Measurements from ENCODE around the gene NPY2R.

The NPY2R gene

DNA sequence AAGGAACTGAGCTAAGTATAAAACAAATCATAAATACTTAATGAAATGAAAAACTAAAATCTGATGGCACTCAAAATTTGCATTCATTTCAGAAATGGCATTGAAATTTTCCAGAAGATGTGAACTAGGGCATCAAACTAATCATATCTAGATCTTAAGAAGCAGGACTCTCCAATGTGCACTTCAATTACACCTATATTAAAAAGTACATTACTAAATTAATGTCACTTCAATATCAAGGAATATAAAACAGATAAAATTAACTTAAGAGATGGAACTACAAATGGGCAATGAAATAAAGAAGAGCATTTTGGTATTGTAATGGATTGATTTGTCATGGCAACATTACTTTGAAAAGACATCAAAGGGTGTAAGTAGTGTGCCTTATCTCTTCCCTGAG lies 20.3 kb downstream of the NPY2R start:
- Mint-ChIP-seq H3K4me3 (no peak overlapping the region), H3K27ac (no peak overlapping the region), H3K36me3 (no peaks in the 10 kb centered on the region), H3K9me3 (no peaks in the 10 kb centered on the region), H3K4me1 (no peaks in the 10 kb centered on the region), H3K27me3 (no peaks in the 10 kb centered on the region)
- no peak for DNase-seq (ENCODE audit: low spot score in 2 of 2)
- no peak for ATAC-seq (ENCODE audit: low read depth)

DNA sequence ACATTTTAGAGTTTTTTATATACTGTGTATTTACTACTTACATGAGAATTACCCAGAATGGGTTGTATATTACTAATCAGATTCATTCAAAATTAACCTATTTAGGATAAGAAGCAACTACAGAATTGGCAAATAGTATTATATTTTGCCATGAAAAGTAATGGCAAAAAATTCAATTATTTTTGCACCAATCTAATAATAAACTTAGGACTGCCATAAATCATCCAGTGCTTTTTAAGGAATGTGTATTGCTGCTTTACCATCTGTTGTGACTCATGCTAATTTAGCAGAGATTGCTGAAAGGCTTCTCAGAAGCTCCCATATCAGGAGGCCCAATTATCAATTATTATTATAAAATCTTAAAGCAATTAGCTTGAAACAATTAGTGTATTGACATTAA lies 24.0 kb downstream of the NPY2R start:
- Mint-ChIP-seq H3K9me3 (no peaks in the 10 kb centered on the region), H3K36me3 (no peaks in the 10 kb centered on the region), H3K27ac (no peak overlapping the region), H3K4me1 (no peaks in the 10 kb centered on the region), H3K4me3 (no peak overlapping the region), H3K27me3 (no peaks in the 10 kb centered on the region)
- no peak for DNase-seq (ENCODE audit: low spot score in 2 of 2)
- ATAC-seq (ENCODE audit: low read depth): no peak

- Mint-ChIP-seq H3K36me3 (no peaks in the 10 kb centered on the region), H3K27ac (no peak overlapping the region)
- no peak for ATAC-seq (ENCODE audit: low read depth)
These were observed 25.8 kb downstream of the NPY2R start for GRCh38 chr4:155234206-155234605.

GRCh38 chr4:155237567-155237966 lies 29.1 kb downstream of the NPY2R start:
- no peak overlapping the region for H3K4me3 Mint-ChIP-seq
- H3K27ac Mint-ChIP-seq: no peak overlapping the region
- no peak for ATAC-seq (ENCODE audit: low read depth)
- H3K27me3 Mint-ChIP-seq: no peaks in the 10 kb centered on the region
- no peaks in the 10 kb centered on the region for H3K4me1 Mint-ChIP-seq
- DNase-seq (ENCODE audit: low spot score in 2 of 2): no peak
- no peaks in the 10 kb centered on the region for H3K36me3 Mint-ChIP-seq
- peaks cover 7% of the 10 kb centered on the region for H3K9me3 Mint-ChIP-seq

More at GRCh38 chr4:155234206-155234605, 25.8 kb downstream of the NPY2R start:
- H3K4me3 Mint-ChIP-seq: no peak overlapping the region
- no peak for DNase-seq (ENCODE audit: low spot score in 2 of 2)
- H3K9me3 Mint-ChIP-seq: peaks cover 2% of the 10 kb centered on the region
- no peaks in the 10 kb centered on the region for H3K4me1 Mint-ChIP-seq
- no peaks in the 10 kb centered on the region for H3K27me3 Mint-ChIP-seq

DNA sequence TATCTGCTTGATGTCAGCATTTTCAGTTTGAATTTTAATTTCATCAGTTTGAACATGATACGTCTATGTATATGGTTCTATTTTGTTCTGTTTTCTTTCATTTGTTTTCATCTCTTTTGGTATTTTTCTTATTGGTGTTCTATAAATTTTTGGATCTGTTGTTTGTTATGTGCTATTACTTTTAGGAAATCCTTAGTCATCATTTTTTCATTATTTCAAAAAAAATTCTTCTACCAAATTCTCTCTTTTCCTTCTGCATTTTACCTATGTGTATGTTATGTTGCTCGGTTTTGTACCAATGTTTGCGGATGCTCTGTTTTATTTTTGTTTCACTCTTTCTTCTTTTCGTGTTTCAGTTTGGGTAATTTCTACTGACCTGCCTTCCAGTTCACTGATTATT lies 32.8 kb downstream of the NPY2R start:
- H3K4me3 Mint-ChIP-seq: no peak overlapping the region
- H3K4me1 Mint-ChIP-seq: no peaks in the 10 kb centered on the region
- peaks cover 7% of the 10 kb centered on the region for H3K9me3 Mint-ChIP-seq
- peaks cover 3% of the 10 kb centered on the region for H3K27me3 Mint-ChIP-seq
- no peak for DNase-seq (ENCODE audit: low spot score in 2 of 2)
- H3K36me3 Mint-ChIP-seq: no peaks in the 10 kb centered on the region
- H3K27ac Mint-ChIP-seq: no peak overlapping the region
- no peak for ATAC-seq (ENCODE audit: low read depth)

GRCh38 chr4:155241664-155242063 lies 33.2 kb downstream of the NPY2R start:
- Mint-ChIP-seq H3K27me3 (peaks cover 3% of the 10 kb centered on the region), H3K4me3 (no peak overlapping the region), H3K4me1 (no peaks in the 10 kb centered on the region), H3K36me3 (no peaks in the 10 kb centered on the region), H3K9me3 (peaks cover 7% of the 10 kb centered on the region), H3K27ac (no peak overlapping the region)
- no peak for DNase-seq (ENCODE audit: low spot score in 2 of 2)
- no peak for ATAC-seq (ENCODE audit: low read depth)

- Mint-ChIP-seq H3K36me3 (no peaks in the 10 kb centered on the region), H3K27ac (no peak overlapping the region), H3K27me3 (peaks cover 3% of the 10 kb centered on the region), H3K4me3 (no peak overlapping the region), H3K4me1 (no peaks in the 10 kb centered on the region), H3K9me3 (peaks cover 5% of the 10 kb centered on the region)
- ATAC-seq (ENCODE audit: low read depth) (no peak), DNase-seq (ENCODE audit: low spot score in 2 of 2) (no peak)
These were observed 36.7 kb downstream of the NPY2R start for GRCh38 chr4:155245105-155245504.

- no peaks in the 10 kb centered on the region for H3K4me1 Mint-ChIP-seq
- no peak for ATAC-seq (ENCODE audit: low read depth)
- no peak for DNase-seq (ENCODE audit: low spot score in 2 of 2)
- H3K27ac Mint-ChIP-seq: no peak overlapping the region
- no peaks in the 10 kb centered on the region for H3K36me3 Mint-ChIP-seq
- H3K27me3 Mint-ChIP-seq: peaks cover 3% of the 10 kb centered on the region
- H3K4me3 Mint-ChIP-seq: no peak overlapping the region
- H3K9me3 Mint-ChIP-seq: no peaks in the 10 kb centered on the region
These were observed 39.8 kb downstream of the NPY2R start for GRCh38 chr4:155248002-155248896.

DNA sequence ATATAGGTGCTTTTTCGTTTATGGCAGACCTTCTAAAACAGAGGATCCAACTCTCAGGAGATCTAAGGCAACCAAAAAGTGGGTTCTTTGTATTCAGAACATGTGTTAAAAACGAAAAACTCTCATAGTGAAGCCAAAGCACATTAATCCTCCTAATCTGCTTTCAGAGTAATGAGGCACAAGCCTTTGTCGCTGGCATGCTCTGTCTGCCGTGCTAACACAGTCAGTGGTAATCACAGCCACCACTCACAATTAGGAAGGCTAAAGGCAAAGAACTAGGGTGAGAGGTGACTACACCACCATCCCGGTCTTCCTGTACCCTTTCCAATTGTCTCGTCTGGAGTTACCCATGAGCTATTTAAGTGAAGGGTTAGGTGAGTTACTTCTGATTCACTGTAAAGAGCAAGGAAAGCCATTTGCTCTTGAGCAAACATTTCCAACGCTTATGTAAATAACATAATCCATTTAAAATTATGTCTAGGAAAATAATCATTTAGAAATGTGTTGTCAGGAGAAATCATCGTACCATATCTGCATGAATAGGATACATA lies 40.7 kb downstream of the NPY2R start:
- H3K36me3 Mint-ChIP-seq: no peaks in the 10 kb centered on the region
- no peak for ATAC-seq (ENCODE audit: low read depth)
- H3K4me3 Mint-ChIP-seq: no peak overlapping the region
- H3K9me3 Mint-ChIP-seq: no peaks in the 10 kb centered on the region
- no peak overlapping the region for H3K27ac Mint-ChIP-seq
- no peaks in the 10 kb centered on the region for H3K4me1 Mint-ChIP-seq
- H3K27me3 Mint-ChIP-seq: peaks cover 3% of the 10 kb centered on the region
- no peak for DNase-seq (ENCODE audit: low spot score in 2 of 2)

- no peak for ATAC-seq (ENCODE audit: low read depth)
- Mint-ChIP-seq H3K4me3 (no peak overlapping the region), H3K27me3 (no peaks in the 10 kb centered on the region), H3K9me3 (no peaks in the 10 kb centered on the region), H3K27ac (no peak overlapping the region), H3K36me3 (no peaks in the 10 kb centered on the region), H3K4me1 (no peaks in the 10 kb centered on the region)
- no peak for DNase-seq (ENCODE audit: low spot score in 2 of 2)
These were observed 43.9 kb downstream of the NPY2R start for GRCh38 chr4:155252327-155252726.

GRCh38 chr4:155263480-155263879 lies 55.0 kb downstream of the NPY2R start:
- no peak overlapping the region for H3K4me3 Mint-ChIP-seq
- H3K27me3 Mint-ChIP-seq: no peaks in the 10 kb centered on the region
- no peak overlapping the region for H3K27ac Mint-ChIP-seq
- ATAC-seq (ENCODE audit: low read depth) (no peak), DNase-seq (ENCODE audit: low spot score in 2 of 2) (no peak)
- peaks cover 9% of the 10 kb centered on the region for H3K9me3 Mint-ChIP-seq
- no peaks in the 10 kb centered on the region for H3K4me1 Mint-ChIP-seq
- no peaks in the 10 kb centered on the region for H3K36me3 Mint-ChIP-seq

- Mint-ChIP-seq H3K36me3 (no peaks in the 10 kb centered on the region), H3K4me1 (no peaks in the 10 kb centered on the region), H3K27me3 (no peaks in the 10 kb centered on the region), H3K4me3 (no peak overlapping the region), H3K9me3 (peaks cover 3% of the 10 kb centered on the region), H3K27ac (no peak overlapping the region)
- no peak for ATAC-seq (ENCODE audit: low read depth)
- no peak for DNase-seq (ENCODE audit: low spot score in 2 of 2)
These were observed 56.7 kb downstream of the NPY2R start for GRCh38 chr4:155265113-155265512.

Measured in memory B cell (primary cell).